HG03175 (cell line): ENCODE data around the gene CHRD.
"Not testable (repeated sequence)": the region's sequence is repeated elsewhere in the genome, so short reads cannot be mapped to it uniquely, and the experiment has no call there.

ENCODE experiments used
- ATAC-seq: cut with Tn5 transposase; IDR thresholded peaks from one replicate; pipeline ENCODE4 v1.9.1; 2021; ENCODE audit warnings: mild to moderate bottlenecking, moderate library complexity; ENCODE audit not compliant: unreplicated experiment

CHRD gene

GRCh38 chr3:184409946-184410500 is 30.2 kb downstream of the CHRD start:
- no peak for ATAC-seq

- ATAC-seq, result no peak
Measured at GRCh38 chr3:184414418-184415202, 34.8 kb downstream of the CHRD start.

- no peak for ATAC-seq
Measured at GRCh38 chr3:184415203-184415490, 35.3 kb downstream of the CHRD start.

GRCh38 chr3:184417619-184418327 is 37.9 kb downstream of the CHRD start:
- ATAC-seq, result peak; percentile 93

GRCh38 chr3:184419171-184419570 is 39.3 kb downstream of the CHRD start:
- ATAC-seq, result no peak

GRCh38 chr3:184423561-184423960 is 43.7 kb downstream of the CHRD start:
- ATAC-seq, result no peak

GRCh38 chr3:184426691-184427141 is 46.9 kb downstream of the CHRD start:
- no peak for ATAC-seq

GRCh38 chr3:184428561-184429175 is 48.8 kb downstream of the CHRD start:
- ATAC-seq, result no peak

- no peak for ATAC-seq
Measured at GRCh38 chr3:184429786-184430185, 49.9 kb downstream of the CHRD start.

- no peak for ATAC-seq
Measured at GRCh38 chr3:184430940-184431339, 51.1 kb downstream of the CHRD start.

- not testable (repeated sequence) for ATAC-seq
Measured at GRCh38 chr3:184433178-184433577, 53.3 kb downstream of the CHRD start.

GRCh38 chr3:184439096-184439495 is 59.2 kb downstream of the CHRD start:
- no peak for ATAC-seq
